ENCODE measurements around the gene FAM118A.

- no peak for TF ChIP-seq EZH2 (IDR thresholded peaks at IDR 0.05; ENCODE audit: low read depth, unreplicated experiment)
- no peak for TF ChIP-seq POLR2AphosphoS5 (IDR thresholded peaks at IDR 0.05; ENCODE audit: low read depth)
These were observed 14.2 kb upstream of the FAM118A start for GRCh38 chr22:45295492-45295891.
